ENCODE measurements around the gene PCNT. TPM values are rescaled to one million over a fixed set of nuclear protein-coding genes. Genes with fewer than 3 reads are reported as not detected.

Gene PCNT
- total and polyA plus RNA-seq, 9 of the 15 experiments (the other 6 are each of a cell fraction or from before 2014, with no cell fraction given) = 9.1 to 53.5 (median 31.3) TPM

DNA sequence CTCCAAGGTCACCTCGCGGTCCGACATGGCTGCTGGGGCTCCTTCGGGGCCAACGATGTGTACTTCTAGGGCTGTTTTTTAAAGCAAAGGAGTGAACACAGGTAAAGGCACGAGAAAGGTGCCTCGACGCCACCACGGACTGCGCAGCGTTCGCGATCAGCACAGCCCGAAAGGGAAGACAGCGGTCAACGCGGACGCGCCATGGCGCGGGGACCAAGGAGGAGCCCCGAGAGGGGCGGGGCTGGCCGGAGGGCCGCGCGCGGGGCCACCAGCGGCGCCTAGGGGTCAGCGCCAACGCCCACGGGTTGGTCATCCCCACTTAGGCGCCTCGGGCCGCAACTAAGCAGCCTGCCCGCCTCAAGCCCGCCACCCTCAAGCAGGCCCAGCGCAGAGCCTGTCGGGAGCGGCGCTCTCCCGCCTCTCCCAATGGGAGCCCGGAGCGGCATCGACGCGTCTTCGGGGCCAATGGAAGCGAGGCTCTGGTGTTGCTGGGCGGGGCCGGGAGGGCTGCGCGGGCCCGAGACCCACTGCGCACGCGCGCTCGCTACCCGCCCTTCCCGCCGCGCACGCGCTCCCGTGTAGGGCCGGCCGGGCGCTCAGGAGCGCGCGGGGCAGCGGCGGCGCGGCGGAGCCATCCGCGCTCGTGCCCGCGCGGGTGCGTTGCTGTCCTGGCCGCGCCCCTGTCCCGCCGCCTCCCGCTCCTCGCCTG is 134.5 kb downstream of the PCNT start, which contains the start of gene DIP2A (continued):
- TF ChIP-seq TAF1 (IDR thresholded peaks at IDR 0.05; ENCODE audit: control insufficient read depth, extremely low read depth, insufficient read depth, low read length, severe bottlenecking) = peak; percentile 67
- TF ChIP-seq, protein P1, sequence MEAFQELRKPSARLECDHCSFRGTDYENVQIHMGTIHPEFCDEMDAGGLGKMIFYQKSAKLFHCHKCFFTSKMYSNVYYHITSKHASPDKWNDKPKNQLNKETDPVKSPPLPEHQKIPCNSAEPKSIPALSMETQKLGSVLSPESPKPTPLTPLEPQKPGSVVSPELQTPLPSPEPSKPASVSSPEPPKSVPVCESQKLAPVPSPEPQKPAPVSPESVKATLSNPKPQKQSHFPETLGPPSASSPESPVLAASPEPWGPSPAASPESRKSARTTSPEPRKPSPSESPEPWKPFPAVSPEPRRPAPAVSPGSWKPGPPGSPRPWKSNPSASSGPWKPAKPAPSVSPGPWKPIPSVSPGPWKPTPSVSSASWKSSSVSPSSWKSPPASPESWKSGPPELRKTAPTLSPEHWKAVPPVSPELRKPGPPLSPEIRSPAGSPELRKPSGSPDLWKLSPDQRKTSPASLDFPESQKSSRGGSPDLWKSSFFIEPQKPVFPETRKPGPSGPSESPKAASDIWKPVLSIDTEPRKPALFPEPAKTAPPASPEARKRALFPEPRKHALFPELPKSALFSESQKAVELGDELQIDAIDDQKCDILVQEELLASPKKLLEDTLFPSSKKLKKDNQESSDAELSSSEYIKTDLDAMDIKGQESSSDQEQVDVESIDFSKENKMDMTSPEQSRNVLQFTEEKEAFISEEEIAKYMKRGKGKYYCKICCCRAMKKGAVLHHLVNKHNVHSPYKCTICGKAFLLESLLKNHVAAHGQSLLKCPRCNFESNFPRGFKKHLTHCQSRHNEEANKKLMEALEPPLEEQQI (IDR thresholded peaks at IDR 0.05) = no peak
- TF ChIP-seq, protein P2, sequence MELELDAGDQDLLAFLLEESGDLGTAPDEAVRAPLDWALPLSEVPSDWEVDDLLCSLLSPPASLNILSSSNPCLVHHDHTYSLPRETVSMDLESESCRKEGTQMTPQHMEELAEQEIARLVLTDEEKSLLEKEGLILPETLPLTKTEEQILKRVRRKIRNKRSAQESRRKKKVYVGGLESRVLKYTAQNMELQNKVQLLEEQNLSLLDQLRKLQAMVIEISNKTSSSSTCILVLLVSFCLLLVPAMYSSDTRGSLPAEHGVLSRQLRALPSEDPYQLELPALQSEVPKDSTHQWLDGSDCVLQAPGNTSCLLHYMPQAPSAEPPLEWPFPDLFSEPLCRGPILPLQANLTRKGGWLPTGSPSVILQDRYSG (tag; conservative IDR thresholded peaks at IDR 0.05; ENCODE audit: low read depth) = no peak
- TF ChIP-seq SMAD3 (CRISPR knock-in tag; conservative IDR thresholded peaks at IDR 0.05) = no peak
- no peak for TF ChIP-seq ZNF311 (CRISPR knock-in tag; IDR thresholded peaks at IDR 0.05)
- TF ChIP-seq, protein P3, sequence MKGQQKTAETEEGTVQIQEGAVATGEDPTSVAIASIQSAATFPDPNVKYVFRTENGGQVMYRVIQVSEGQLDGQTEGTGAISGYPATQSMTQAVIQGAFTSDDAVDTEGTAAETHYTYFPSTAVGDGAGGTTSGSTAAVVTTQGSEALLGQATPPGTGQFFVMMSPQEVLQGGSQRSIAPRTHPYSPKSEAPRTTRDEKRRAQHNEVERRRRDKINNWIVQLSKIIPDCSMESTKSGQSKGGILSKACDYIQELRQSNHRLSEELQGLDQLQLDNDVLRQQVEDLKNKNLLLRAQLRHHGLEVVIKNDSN (CRISPR knock-in tag; IDR thresholded peaks at IDR 0.05) = no peak
- TF ChIP-seq GTF2E2 (tag; IDR thresholded peaks at IDR 0.05) = peak; percentile 97; the same call in 1 of the 2 replicates
- peak; percentile 77; the same call in 1 of the 2 replicates for TF ChIP-seq ZBTB1 (CRISPR knock-in tag; IDR thresholded peaks at IDR 0.05; ENCODE audit: borderline replicate concordance, low read depth)
- TF ChIP-seq, protein P4, sequence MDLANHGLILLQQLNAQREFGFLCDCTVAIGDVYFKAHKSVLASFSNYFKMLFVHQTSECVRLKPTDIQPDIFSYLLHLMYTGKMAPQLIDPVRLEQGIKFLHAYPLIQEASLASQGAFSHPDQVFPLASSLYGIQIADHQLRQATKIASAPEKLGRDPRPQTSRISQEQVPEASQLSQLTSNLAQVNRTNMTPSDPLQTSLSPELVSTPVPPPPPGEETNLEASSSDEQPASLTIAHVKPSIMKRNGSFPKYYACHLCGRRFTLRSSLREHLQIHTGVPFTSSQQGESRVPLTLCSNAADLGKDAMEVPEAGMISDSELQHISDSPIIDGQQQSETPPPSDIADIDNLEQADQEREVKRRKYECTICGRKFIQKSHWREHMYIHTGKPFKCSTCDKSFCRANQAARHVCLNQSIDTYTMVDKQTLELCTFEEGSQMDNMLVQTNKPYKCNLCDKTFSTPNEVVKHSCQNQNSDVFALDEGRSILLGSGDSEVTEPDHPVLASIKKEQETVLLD (IDR thresholded peaks at IDR 0.05) = peak; percentile 68; the same call in 1 of the 2 replicates
- no peak for TF ChIP-seq NFXL1 (CRISPR knock-in tag; IDR thresholded peaks at IDR 0.05)
- TF ChIP-seq, protein P5, sequence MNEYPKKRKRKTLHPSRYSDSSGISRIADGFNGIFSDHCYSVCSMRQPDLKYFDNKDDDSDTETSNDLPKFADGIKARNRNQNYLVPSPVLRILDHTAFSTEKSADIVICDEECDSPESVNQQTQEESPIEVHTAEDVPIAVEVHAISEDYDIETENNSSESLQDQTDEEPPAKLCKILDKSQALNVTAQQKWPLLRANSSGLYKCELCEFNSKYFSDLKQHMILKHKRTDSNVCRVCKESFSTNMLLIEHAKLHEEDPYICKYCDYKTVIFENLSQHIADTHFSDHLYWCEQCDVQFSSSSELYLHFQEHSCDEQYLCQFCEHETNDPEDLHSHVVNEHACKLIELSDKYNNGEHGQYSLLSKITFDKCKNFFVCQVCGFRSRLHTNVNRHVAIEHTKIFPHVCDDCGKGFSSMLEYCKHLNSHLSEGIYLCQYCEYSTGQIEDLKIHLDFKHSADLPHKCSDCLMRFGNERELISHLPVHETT (CRISPR knock-in tag; conservative IDR thresholded peaks at IDR 0.05 in 1 of 2, IDR thresholded peaks at IDR 0.05 in 1 of 2) = peak in 1 of 2 experiments; percentile 93; a peak in 2 of 4 replicates
- TF ChIP-seq, protein P6, sequence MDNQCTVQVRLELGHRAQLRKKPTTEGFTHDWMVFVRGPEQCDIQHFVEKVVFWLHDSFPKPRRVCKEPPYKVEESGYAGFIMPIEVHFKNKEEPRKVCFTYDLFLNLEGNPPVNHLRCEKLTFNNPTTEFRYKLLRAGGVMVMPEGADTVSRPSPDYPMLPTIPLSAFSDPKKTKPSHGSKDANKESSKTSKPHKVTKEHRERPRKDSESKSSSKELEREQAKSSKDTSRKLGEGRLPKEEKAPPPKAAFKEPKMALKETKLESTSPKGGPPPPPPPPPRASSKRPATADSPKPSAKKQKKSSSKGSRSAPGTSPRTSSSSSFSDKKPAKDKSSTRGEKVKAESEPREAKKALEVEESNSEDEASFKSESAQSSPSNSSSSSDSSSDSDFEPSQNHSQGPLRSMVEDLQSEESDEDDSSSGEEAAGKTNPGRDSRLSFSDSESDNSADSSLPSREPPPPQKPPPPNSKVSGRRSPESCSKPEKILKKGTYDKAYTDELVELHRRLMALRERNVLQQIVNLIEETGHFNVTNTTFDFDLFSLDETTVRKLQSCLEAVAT (IDR thresholded peaks at IDR 0.05) = peak in 1 of 2 experiments; percentile 99; a peak in 2 of 4 replicates
- no peak for TF ChIP-seq ZBTB8A (IDR thresholded peaks at IDR 0.05; ENCODE audit: partially characterized antibody)
- 0 out of 2 replicates have a peak, but pooled peaks have one; percentile 59 for TF ChIP-seq ELF2 (CRISPR knock-in tag; IDR thresholded peaks at IDR 0.05)
- peak; percentile 96 for TF ChIP-seq HMGN3 (IDR thresholded peaks at IDR 0.05; ENCODE audit: borderline replicate concordance, extremely low read depth, insufficient read length, low read depth, low read length)
- TF ChIP-seq ADNP (tag; IDR thresholded peaks at IDR 0.05) = no peak
